GM19438 (cell line): Measurements from ENCODE around the gene ASGR1.
"Not testable (repeated sequence)": the region's sequence is repeated elsewhere in the genome, so short reads cannot be mapped to it uniquely, and the experiment has no call there.

Source experiments
- ATAC-seq: cut with Tn5 transposase; IDR thresholded peaks from one replicate; pipeline ENCODE4 v1.9.1; 2021; ENCODE audit warnings: low read depth; ENCODE audit not compliant: unreplicated experiment

Gene ASGR1

DNA sequence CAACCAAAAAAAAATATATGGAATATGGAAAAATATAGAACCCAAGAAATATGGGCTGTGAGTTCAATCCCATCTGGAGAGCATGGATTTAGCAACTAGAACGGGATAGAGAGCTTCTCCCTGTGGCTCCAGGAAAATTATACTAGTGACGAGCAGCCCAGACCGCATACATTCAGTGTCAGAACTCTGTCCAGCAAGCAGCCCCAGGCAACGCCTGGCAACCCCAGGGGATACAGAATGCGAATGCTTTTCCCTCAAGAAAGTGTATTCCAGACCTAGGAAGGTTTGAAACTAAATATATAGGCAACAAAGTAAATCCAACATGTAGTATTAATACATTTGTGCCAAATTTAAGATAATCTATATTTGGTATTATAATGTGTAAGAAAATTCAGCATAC is 51.0 kb downstream of the ASGR1 start:
- ATAC-seq, result no peak

- ATAC-seq, result not testable (repeated sequence)
These were observed 51.7 kb downstream of the ASGR1 start for GRCh38 chr17:7127501-7127900.

DNA sequence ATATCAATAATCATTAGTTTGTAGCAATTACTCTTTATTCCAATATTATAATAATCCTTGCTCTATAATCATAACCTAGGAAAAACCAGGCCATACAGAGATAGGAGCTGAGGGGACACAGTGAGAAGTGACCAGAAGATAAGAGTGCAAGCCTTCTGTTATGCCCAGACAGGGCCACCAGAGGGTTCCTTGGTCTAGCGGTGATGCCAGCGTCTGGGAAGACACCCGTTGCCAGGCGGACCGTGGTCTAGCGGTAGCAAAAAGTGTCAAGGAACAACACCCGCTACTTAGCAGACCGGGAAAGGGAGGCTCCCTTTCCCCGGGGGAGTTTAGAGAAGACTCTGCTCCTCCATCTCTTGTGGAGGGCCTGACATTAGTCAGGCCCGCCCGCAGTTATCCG is 52.8 kb downstream of the ASGR1 start:
- ATAC-seq, result not testable (repeated sequence)

- no peak for ATAC-seq
These were observed 54.2 kb downstream of the ASGR1 start for GRCh38 chr17:7124923-7125322.

GRCh38 chr17:7123844-7124243 is 55.3 kb downstream of the ASGR1 start:
- no peak for ATAC-seq
